Stimulated activated CD4-positive, alpha-beta T cell treated with anti-CD3 and anti-CD28 coated beads, Interleukin-15, amount 100 ng/mL, for 1 hour (primary cell): ENCODE measurements around the gene RGPD3.
A peak's percentile ranks its signal among the peaks of the same experiment; 100 is the strongest.
"Not testable (repeated sequence)": the region's sequence is repeated elsewhere in the genome, so short reads cannot be mapped to it uniquely, and the experiment has no call there.

Experiments
- DNase-seq, 2 donors: peaks; one replicate each; pipeline ENCODE4 v3.0.0-alpha.2; 2020; ENCODE audit warnings: low read depth in 1 of 2, low spot score in 1 of 2

RGPD3 gene

GRCh38 chr2:106468107-106468506 lies at the start of gene RGPD3:
Gene RGPD3, minus strand, starts transcription at chr2:106468413. Its CDS starts 125 bp downstream, at chr2:106468288.
- DNase-seq, result not testable (repeated sequence)

- no peak for DNase-seq
These were observed 49.1 kb upstream of the RGPD3 start for GRCh38 chr2:106517329-106517728.

GRCh38 chr2:106516864-106517263 lies 48.7 kb upstream of the RGPD3 start:
- DNase-seq, result no peak

GRCh38 chr2:106516436-106516835 lies 48.2 kb upstream of the RGPD3 start:
- no peak for DNase-seq

- DNase-seq, result not testable (repeated sequence)
These were observed 46.6 kb upstream of the RGPD3 start for GRCh38 chr2:106514827-106515226.

- DNase-seq, result not testable (repeated sequence)
These were observed 45.2 kb upstream of the RGPD3 start for GRCh38 chr2:106513391-106513790.

- DNase-seq, result not testable (repeated sequence)
These were observed 43.7 kb upstream of the RGPD3 start for GRCh38 chr2:106511934-106512333.

GRCh38 chr2:106511476-106511901 lies 43.3 kb upstream of the RGPD3 start:
- peak; percentile 5 to 10 for DNase-seq

GRCh38 chr2:106510791-106511190 lies 42.6 kb upstream of the RGPD3 start:
- DNase-seq, result not testable (repeated sequence)

- not testable (repeated sequence) for DNase-seq
These were observed 41.2 kb upstream of the RGPD3 start for GRCh38 chr2:106509374-106509770.

- DNase-seq, result not testable (repeated sequence)
These were observed 40.6 kb upstream of the RGPD3 start for GRCh38 chr2:106508660-106509373.

- DNase-seq, result not testable (repeated sequence)
These were observed 37.9 kb upstream of the RGPD3 start for GRCh38 chr2:106506002-106506687.

- DNase-seq, result not testable (repeated sequence)
These were observed 36.6 kb upstream of the RGPD3 start for GRCh38 chr2:106504787-106505186.

GRCh38 chr2:106504192-106504591 lies 36.0 kb upstream of the RGPD3 start:
- not testable (repeated sequence) for DNase-seq

- not testable (repeated sequence) for DNase-seq
These were observed 34.1 kb upstream of the RGPD3 start for GRCh38 chr2:106502351-106502750.

GRCh38 chr2:106500350-106500749 lies 32.1 kb upstream of the RGPD3 start:
- DNase-seq, result not testable (repeated sequence)

GRCh38 chr2:106498549-106498948 lies 30.3 kb upstream of the RGPD3 start:
- not testable (repeated sequence) for DNase-seq

- DNase-seq, result not testable (repeated sequence)
These were observed 24.7 kb upstream of the RGPD3 start for GRCh38 chr2:106492913-106493312.

- not testable (repeated sequence) for DNase-seq
These were observed 24.2 kb upstream of the RGPD3 start for GRCh38 chr2:106492399-106492798.

GRCh38 chr2:106489701-106490100 lies 21.5 kb upstream of the RGPD3 start:
- DNase-seq, result not testable (repeated sequence)

- not testable (repeated sequence) for DNase-seq
These were observed 19.4 kb upstream of the RGPD3 start for GRCh38 chr2:106487386-106488191.
